SK-N-SH (cell line): ENCODE data around the gene SNW1.
"Not testable (repeated sequence)": the region's sequence is repeated elsewhere in the genome, so short reads cannot be mapped to it uniquely, and the experiment has no call there.

Experiments used
- FOSL2 ChIP-seq: IDR thresholded peaks from 2 replicates; pipeline ENCODE4 v1.4.0; 2012; ENCODE audit warnings: low read depth, mild to moderate bottlenecking, moderate library complexity, borderline replicate concordance
- FOXM1 ChIP-seq: IDR thresholded peaks from 2 replicates; pipeline ENCODE4 v1.4.0; 2012; ENCODE audit warnings: low read depth, mild to moderate bottlenecking
- MXI1 ChIP-seq: IDR thresholded peaks from 2 replicates; pipeline ENCODE4 v1.6.1; 2012; ENCODE audit warnings: mild to moderate bottlenecking, low read depth, low read length, improper control_type of control experiment
- POLR2AphosphoS5 ChIP-seq: IDR thresholded peaks from 2 replicates; pipeline ENCODE4 v1.6.1; 2012; ENCODE audit warnings: low read depth, low read length
- RAD21 ChIP-seq: IDR thresholded peaks from 2 replicates; pipeline ENCODE4 v1.6.1; 2012; ENCODE audit warnings: mild to moderate bottlenecking, low read length
- RXRA ChIP-seq: IDR thresholded peaks from 2 replicates; pipeline ENCODE4 v1.4.0; 2012; ENCODE audit warnings: low read depth, mild to moderate bottlenecking, borderline replicate concordance
- YY1 ChIP-seq: IDR thresholded peaks from 2 replicates; pipeline ENCODE4 v1.4.0; 2012; ENCODE audit warnings: low read depth, mild to moderate bottlenecking
- TF ChIP-seq, protein P1 (sequence below): fragments of 200-600 bp; sonication (generic); IDR thresholded peaks from 2 replicates; pipeline ENCODE4 v1.6.1; 2017; ENCODE audit warnings: antibody characterized with exemption, mild to moderate bottlenecking, moderate library complexity
- TF ChIP-seq, protein P2 (sequence below): IDR thresholded peaks from 2 replicates; pipeline ENCODE4 v1.4.0; 2012; ENCODE audit warnings: low read depth, borderline replicate concordance

DNA sequence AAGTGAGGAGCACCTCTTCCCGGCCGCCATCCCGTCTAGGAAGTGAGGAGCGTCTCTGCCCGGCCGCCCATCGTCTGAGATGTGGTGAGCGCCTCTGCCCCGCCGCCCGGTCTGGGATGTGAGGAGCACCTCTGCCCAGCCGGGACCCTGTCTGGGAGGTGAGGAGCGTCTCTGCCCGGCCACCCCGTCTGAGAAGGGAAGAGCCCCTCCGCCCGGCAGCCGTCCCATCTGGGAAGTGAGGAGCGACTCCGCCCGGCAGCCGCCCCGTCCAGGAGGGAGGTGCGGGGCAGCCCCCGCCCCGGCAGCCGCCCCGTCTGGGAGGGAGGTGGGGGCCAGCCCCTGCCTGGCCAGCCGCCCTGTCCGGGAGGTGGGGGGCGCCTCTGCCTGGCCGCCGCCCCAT is 13.5 kb downstream of the SNW1 start:
- TF ChIP-seq, protein P1, sequence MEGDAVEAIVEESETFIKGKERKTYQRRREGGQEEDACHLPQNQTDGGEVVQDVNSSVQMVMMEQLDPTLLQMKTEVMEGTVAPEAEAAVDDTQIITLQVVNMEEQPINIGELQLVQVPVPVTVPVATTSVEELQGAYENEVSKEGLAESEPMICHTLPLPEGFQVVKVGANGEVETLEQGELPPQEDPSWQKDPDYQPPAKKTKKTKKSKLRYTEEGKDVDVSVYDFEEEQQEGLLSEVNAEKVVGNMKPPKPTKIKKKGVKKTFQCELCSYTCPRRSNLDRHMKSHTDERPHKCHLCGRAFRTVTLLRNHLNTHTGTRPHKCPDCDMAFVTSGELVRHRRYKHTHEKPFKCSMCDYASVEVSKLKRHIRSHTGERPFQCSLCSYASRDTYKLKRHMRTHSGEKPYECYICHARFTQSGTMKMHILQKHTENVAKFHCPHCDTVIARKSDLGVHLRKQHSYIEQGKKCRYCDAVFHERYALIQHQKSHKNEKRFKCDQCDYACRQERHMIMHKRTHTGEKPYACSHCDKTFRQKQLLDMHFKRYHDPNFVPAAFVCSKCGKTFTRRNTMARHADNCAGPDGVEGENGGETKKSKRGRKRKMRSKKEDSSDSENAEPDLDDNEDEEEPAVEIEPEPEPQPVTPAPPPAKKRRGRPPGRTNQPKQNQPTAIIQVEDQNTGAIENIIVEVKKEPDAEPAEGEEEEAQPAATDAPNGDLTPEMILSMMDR: not testable (repeated sequence)
- not testable (repeated sequence) for TF ChIP-seq POLR2AphosphoS5, FOXM1, FOSL2, RXRA, MXI1, YY1, RAD21
- TF ChIP-seq, protein P2, sequence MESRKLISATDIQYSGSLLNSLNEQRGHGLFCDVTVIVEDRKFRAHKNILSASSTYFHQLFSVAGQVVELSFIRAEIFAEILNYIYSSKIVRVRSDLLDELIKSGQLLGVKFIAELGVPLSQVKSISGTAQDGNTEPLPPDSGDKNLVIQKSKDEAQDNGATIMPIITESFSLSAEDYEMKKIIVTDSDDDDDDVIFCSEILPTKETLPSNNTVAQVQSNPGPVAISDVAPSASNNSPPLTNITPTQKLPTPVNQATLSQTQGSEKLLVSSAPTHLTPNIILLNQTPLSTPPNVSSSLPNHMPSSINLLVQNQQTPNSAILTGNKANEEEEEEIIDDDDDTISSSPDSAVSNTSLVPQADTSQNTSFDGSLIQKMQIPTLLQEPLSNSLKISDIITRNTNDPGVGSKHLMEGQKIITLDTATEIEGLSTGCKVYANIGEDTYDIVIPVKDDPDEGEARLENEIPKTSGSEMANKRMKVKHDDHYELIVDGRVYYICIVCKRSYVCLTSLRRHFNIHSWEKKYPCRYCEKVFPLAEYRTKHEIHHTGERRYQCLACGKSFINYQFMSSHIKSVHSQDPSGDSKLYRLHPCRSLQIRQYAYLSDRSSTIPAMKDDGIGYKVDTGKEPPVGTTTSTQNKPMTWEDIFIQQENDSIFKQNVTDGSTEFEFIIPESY: not testable (repeated sequence)
